Measurements from ENCODE around the gene GPC5. TPM values are rescaled to one million over a fixed set of nuclear protein-coding genes. Genes with fewer than 3 reads are reported as not detected.

Gene GPC5
- total and polyA plus RNA-seq, 2 of the 8 experiments (the other 6 are each of a cell fraction or from before 2014, with no cell fraction given), result 0.20 to 0.39 TPM

- Histone ChIP-seq H2AK5ac (ENCODE audit: low read depth, low read length) (no peak overlapping the region), H2BK12ac (ENCODE audit: low read depth, low read length) (no peak overlapping the region), H3K79me2 (ENCODE audit: control insufficient read depth in 1 of 2, insufficient read depth in 2 of 2, low read length in 2 of 2) (no peaks in the 10 kb centered on the region), H2BK20ac (ENCODE audit: low read length) (no peak overlapping the region), H2AFZ (ENCODE audit: low read length) (no peak overlapping the region), H3K56ac (replicated peaks; ENCODE audit: insufficient read length, low read depth, low read length) (no peak overlapping the region), H3K4me3 (ENCODE audit: extremely low read depth in 1 of 4, insufficient read depth in 2 of 4, low read depth in 3 of 4, low read length in 4 of 4) (no peak overlapping the region), H3K4me2 (ENCODE audit: insufficient read depth in 1 of 2, low read depth in 2 of 2, low read length in 2 of 2) (no peak overlapping the region), H4K5ac (ENCODE audit: insufficient read length, low read depth, low read length) (no peak overlapping the region), H4K20me1 (replicated peaks in 1 of 2; ENCODE audit: control insufficient read depth in 1 of 2, insufficient read depth in 2 of 2, low read length in 2 of 2) (no peaks in the 10 kb centered on the region), H3K9me3 (ENCODE audit: insufficient read depth in 2 of 2, low read depth in 1 of 2, low read length in 1 of 2) (no peaks in the 10 kb centered on the region), H3K23me2 (ENCODE audit: low read depth, low read length) (no peaks in the 10 kb centered on the region), H3K27me3 (replicated peaks in 1 of 4; ENCODE audit: control insufficient read depth in 3 of 4, extremely low read depth in 1 of 4, insufficient read depth in 3 of 4, low read length in 3 of 4) (no peaks in the 10 kb centered on the region), H3K4ac (replicated peaks; ENCODE audit: insufficient read length, low read depth, low read length) (no peak overlapping the region), H3K27ac (ENCODE audit: low read depth, low read length) (no peak overlapping the region), H3K36me3 (ENCODE audit: control insufficient read depth in 2 of 4, insufficient read depth in 4 of 4, low read length in 3 of 4) (no peaks in the 10 kb centered on the region), H4K8ac (ENCODE audit: extremely low read depth, insufficient read depth, low read length) (no peak overlapping the region), H2BK15ac (ENCODE audit: low read length) (no peak overlapping the region), H3K79me1 (ENCODE audit: low read depth, low read length) (no peaks in the 10 kb centered on the region), H3K18ac (ENCODE audit: extremely low read depth, low read length) (no peak overlapping the region), H2BK120ac (replicated peaks; ENCODE audit: low read depth, low read length) (no peak overlapping the region), H3K23ac (ENCODE audit: insufficient read length) (no peak overlapping the region), H3K14ac (ENCODE audit: insufficient read length) (no peak overlapping the region), H3K9ac (replicated peaks in 1 of 4; ENCODE audit: extremely low read depth in 1 of 4, low read depth in 3 of 4, low read length in 3 of 4) (no peak overlapping the region), H2BK5ac (ENCODE audit: low read depth, low read length) (no peak overlapping the region), H4K91ac (replicated peaks; ENCODE audit: insufficient read length, low read length) (no peak overlapping the region), H3K4me1 (replicated peaks in 1 of 4; ENCODE audit: control insufficient read depth in 3 of 4, insufficient read depth in 4 of 4, low read length in 3 of 4) (no peaks in the 10 kb centered on the region)
- ChIA-PET POLR2A (ENCODE audit: partially characterized antibody) (no interaction called here), CTCF (ENCODE audit: partially characterized antibody) (no interaction called here)
- 94% methylated on average over 1 of the region's 1 CpG; no CpG with 5 or more reads in 1 of the 2 experiments for WGBS, 2 experiments (ENCODE audit: extremely low coverage in 1 of 2, insufficient coverage in 1 of 2, insufficient read length in 1 of 2, insufficient replicate concordance in 2 of 2, low coverage in 1 of 2, low lambda C conversion rate in 2 of 2, missing lambda C conversion rate in 1 of 2)
- FAIRE-seq (no peak), DNase-seq (ENCODE audit: low read depth in 1 of 2, low spot score in 2 of 2) (no peak)
- TF ChIP-seq RNF2 (IDR thresholded peaks at IDR 0.05; ENCODE audit: borderline replicate concordance, low read depth, low read length, missing control alignments, poor library complexity, severe bottlenecking) (no peak), CBX5 (IDR thresholded peaks at IDR 0.05; ENCODE audit: low read depth, low read length) (no peak), KDM5A (IDR thresholded peaks at IDR 0.05; ENCODE audit: low read length) (no peak), ASH2L (IDR thresholded peaks at IDR 0.05; ENCODE audit: low read length) (no peak), FOSL1 (IDR thresholded peaks at IDR 0.05; ENCODE audit: insufficient read depth, low read depth, low read length) (no peak), BACH1 (IDR thresholded peaks at IDR 0.05; ENCODE audit: low read length) (no peak)
Observed at GRCh38 chr13:91540158-91540736, 141.8 kb downstream of the GPC5 start.

Data from H1 (cell line).